GM23248 (cell line): ENCODE data around the gene PML. TPM values are rescaled to one million over a fixed set of nuclear protein-coding genes. Genes with fewer than 3 reads are reported as not detected.

Experiments
- DNase-seq: peaks from one replicate; pipeline ENCODE4 v3.0.0-alpha.2; 2015
- H2AFZ ChIP-seq: fragments of 200-600 bp; sonication (generic); 2 replicates; pipeline ENCODE4 v1.6.1; 2016; ENCODE audit warnings: antibody characterized with exemption
- H3F3A ChIP-seq: fragments of 200-600 bp; sonication (generic); 2 replicates; pipeline ENCODE4 v1.6.1; 2016; ENCODE audit warnings: mild to moderate bottlenecking, antibody characterized with exemption, mixed run types; ENCODE audit not compliant: insufficient read depth
- H3K27ac ChIP-seq: fragments of 200-600 bp; sonication (generic); 2 replicates; pipeline ENCODE4 v1.5.1; 2016; ENCODE audit warnings: mild to moderate bottlenecking
- H3K27me3 ChIP-seq: fragments of 200-600 bp; sonication (generic); replicated peaks from 2 replicates; pipeline ENCODE4 v1.6.1; 2016; ENCODE audit warnings: mild to moderate bottlenecking; ENCODE audit not compliant: insufficient read depth
- H3K36me3 ChIP-seq: fragments of 200-600 bp; sonication (generic); 2 replicates; pipeline ENCODE4 v1.6.1; 2016; ENCODE audit warnings: low read depth, mild to moderate bottlenecking
- H3K4me1 ChIP-seq: fragments of 200-600 bp; sonication (generic); 2 replicates; pipeline ENCODE4 v1.6.1; 2016; ENCODE audit warnings: mild to moderate bottlenecking; ENCODE audit not compliant: insufficient read depth
- H3K4me2 ChIP-seq: fragments of 200-600 bp; sonication (generic); one replicate; pipeline ENCODE4 v1.6.1; 2016; ENCODE audit warnings: mild to moderate bottlenecking; ENCODE audit not compliant: unreplicated experiment
- H3K4me3 ChIP-seq: fragments of 200-600 bp; sonication (generic); 2 replicates; pipeline ENCODE4 v1.5.1; 2016; ENCODE audit warnings: mild to moderate bottlenecking
- H3K79me2 ChIP-seq: fragments of 200-600 bp; sonication (generic); 2 replicates; pipeline ENCODE4 v1.6.1; 2016; ENCODE audit warnings: mild to moderate bottlenecking; ENCODE audit not compliant: insufficient read depth
- H3K9ac ChIP-seq: fragments of 200-600 bp; sonication (generic); 2 replicates; pipeline ENCODE4 v1.6.1; 2016; ENCODE audit warnings: mild to moderate bottlenecking
- H3K9me2 ChIP-seq: fragments of 200-600 bp; sonication (generic); 2 replicates; pipeline ENCODE4 v1.6.1; 2016; ENCODE audit warnings: mixed run types, mild to moderate bottlenecking, moderate library complexity; ENCODE audit not compliant: insufficient read depth
- H3K9me3 ChIP-seq: fragments of 200-600 bp; sonication (generic); one replicate; pipeline ENCODE4 v1.6.1; 2017; ENCODE audit warnings: low read depth
- H4K20me1 ChIP-seq: fragments of 200-600 bp; sonication (generic); 2 replicates; pipeline ENCODE4 v1.6.0; 2016; ENCODE audit not compliant: insufficient read depth
- EZH2 ChIP-seq: fragments of 200-600 bp; sonication (generic); IDR thresholded peaks from 2 replicates; pipeline ENCODE4 v1.6.1; 2018; ENCODE audit warnings: antibody characterized with exemption, mild to moderate bottlenecking; ENCODE audit not compliant: insufficient read depth, poor library complexity, severe bottlenecking
- EZH2phosphoT487 ChIP-seq: fragments of 200-600 bp; sonication (generic); IDR thresholded peaks from 2 replicates; pipeline ENCODE4 v1.6.1; 2018; ENCODE audit warnings: antibody characterized with exemption, moderate library complexity, mild to moderate bottlenecking, low read depth; ENCODE audit not compliant: insufficient read depth
- WGBS, 2 experiments: methylation state at CpG; one replicate each; pipeline ENCODE4 v1.1.6; 2015 to 2017; ENCODE audit warnings: low lambda C conversion rate in 2 of 2, low coverage in 1 of 2; ENCODE audit errors: missing lambda C conversion rate in 2 of 2; 5-methylcytosine and 5-hydroxymethylcytosine counted together
- in situ Hi-C: fragments of 300-500 bp; cut with MboI; formaldehyde crosslinking; loops from 2 replicates; pipeline ENCODE4 v1.15.0; 2020
- polyA plus RNA-seq: library from polyadenylated mRNA; unstranded; fragments of >200 nt; fragmentation: Nextera tagmentation; extraction: Ambion mirVana; gene quantifications from 2 replicates; pipeline ENCODE4 v1.2.1, GENCODE V29; 2016
- total RNA-seq: library from RNA; depleted of rRNA; stranded (reverse); fragments of >200 nt; shearing (Covaris generic); gene quantifications from 2 replicates; pipeline ENCODE4 v1.2.3, GENCODE V29; 2014

Gene PML
- total and polyA plus RNA-seq, 2 experiments from 2014 or later: 52.9 to 74.7 TPM

DNA sequence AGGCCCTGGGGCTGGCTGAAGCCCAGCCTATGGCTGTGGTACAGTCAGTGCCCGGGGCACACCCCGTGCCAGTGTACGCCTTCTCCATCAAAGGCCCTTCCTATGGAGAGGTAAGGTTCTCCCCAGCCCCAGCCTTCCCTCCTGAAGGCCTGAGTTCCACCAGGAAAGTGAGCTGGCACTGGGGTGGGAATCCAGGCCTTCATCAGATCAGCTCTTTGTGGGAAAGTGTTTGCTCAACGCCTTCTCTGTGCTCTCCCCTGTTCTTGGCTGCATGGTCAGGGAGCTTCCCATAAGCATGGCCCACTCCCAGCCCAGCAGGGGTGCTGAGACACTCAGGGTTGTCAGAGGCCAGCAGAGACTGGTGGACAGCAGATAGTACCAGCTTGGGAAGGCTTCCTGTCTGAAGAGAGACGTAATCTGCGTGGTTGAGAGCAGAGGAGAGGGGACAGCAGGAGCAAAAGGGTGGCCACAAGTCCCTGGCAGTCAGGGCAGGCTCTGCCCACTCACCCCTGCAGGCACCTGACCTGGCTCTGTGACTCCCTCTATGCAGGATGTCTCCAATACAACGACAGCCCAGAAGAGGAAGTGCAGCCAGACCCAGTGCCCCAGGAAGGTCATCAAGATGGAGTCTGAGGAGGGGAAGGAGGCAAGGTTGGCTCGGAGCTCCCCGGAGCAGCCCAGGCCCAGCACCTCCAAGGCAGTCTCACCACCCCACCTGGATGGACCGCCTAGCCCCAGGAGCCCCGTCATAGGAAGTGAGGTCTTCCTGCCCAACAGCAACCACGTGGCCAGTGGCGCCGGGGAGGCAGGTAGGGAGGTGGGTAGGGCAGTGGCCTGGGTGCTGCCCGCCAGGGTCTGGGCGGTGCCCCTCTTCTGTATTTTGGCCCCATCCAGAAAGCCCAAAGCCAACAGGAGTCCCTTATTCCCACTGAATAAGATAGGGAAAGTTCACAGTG is 38.4 kb downstream of the PML start:
- no peak for TF ChIP-seq EZH2
- TF ChIP-seq EZH2phosphoT487: no peak
- Histone ChIP-seq H3K79me2 (peaks cover 41% of the 10 kb centered on the region), H3K9me2 (no peaks in the 10 kb centered on the region), H3K4me2 (no peak overlapping the region), H3K9me3 (no peaks in the 10 kb centered on the region), H3K4me3 (no peak overlapping the region), H3F3A (peaks cover 7% of the 10 kb centered on the region; the same call in 1 of the 2 replicates), H4K20me1 (no peaks in the 10 kb centered on the region), H3K27ac (no peak overlapping the region), H3K36me3 (peaks cover 54% of the 10 kb centered on the region), H2AFZ (no peak overlapping the region), H3K27me3 (no peaks in the 10 kb centered on the region), H3K4me1 (no peaks in the 10 kb centered on the region), H3K9ac (no peak overlapping the region)
- no peak for DNase-seq
- 87 to 88% methylated on average over 14 to 15 of the region's 16 CpGs for WGBS, 2 experiments
- in situ Hi-C loops: no loop called here

DNA sequence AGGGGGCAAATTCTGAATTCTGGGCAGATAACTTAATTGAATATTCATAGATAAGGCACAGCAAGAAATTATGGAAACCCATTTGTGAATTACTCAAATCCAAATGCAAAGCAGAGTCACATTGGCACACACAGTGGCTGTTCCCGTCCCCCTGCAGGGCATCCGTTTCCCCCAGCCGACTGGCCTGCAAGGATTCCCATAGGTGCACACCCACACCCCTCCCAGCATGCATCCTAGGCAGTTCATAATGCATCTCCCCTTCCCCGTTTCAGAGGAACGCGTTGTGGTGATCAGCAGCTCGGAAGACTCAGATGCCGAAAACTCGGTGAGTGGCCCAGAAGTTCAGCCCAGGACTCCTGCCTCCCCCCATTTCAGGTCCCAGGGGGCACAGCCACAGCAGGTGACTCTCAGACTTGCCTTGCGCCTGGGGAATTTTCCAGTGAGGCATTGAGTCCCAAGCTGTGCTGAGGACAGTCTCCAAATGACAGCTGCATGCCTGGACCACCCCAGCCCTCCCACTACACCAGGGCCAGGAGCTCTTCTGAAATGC is 39.8 kb downstream of the PML start:
- peaks cover 10% of the 10 kb centered on the region for H3K4me1 ChIP-seq
- WGBS, 2 experiments: 94% methylated on average over 10 of the region's 10 CpGs
- peaks cover 21% of the 10 kb centered on the region for H3F3A ChIP-seq
- H3K27me3 ChIP-seq: no peaks in the 10 kb centered on the region
- in situ Hi-C loops: no loop called here
- H3K9ac ChIP-seq: no peak overlapping the region
- H3K9me3 ChIP-seq: no peaks in the 10 kb centered on the region
- no peak overlapping the region for H3K27ac ChIP-seq
- no peaks in the 10 kb centered on the region for H3K9me2 ChIP-seq
- H4K20me1 ChIP-seq: no peaks in the 10 kb centered on the region
- no peak overlapping the region for H3K4me3 ChIP-seq
- peaks cover 44% of the 10 kb centered on the region; the same call in 1 of the 2 replicates for H3K36me3 ChIP-seq
- no peak overlapping the region for H3K4me2 ChIP-seq
- TF ChIP-seq EZH2phosphoT487: no peak
- TF ChIP-seq EZH2: no peak
- peaks cover 27% of the 10 kb centered on the region for H3K79me2 ChIP-seq
- H2AFZ ChIP-seq: no peak overlapping the region
- DNase-seq: no peak

DNA sequence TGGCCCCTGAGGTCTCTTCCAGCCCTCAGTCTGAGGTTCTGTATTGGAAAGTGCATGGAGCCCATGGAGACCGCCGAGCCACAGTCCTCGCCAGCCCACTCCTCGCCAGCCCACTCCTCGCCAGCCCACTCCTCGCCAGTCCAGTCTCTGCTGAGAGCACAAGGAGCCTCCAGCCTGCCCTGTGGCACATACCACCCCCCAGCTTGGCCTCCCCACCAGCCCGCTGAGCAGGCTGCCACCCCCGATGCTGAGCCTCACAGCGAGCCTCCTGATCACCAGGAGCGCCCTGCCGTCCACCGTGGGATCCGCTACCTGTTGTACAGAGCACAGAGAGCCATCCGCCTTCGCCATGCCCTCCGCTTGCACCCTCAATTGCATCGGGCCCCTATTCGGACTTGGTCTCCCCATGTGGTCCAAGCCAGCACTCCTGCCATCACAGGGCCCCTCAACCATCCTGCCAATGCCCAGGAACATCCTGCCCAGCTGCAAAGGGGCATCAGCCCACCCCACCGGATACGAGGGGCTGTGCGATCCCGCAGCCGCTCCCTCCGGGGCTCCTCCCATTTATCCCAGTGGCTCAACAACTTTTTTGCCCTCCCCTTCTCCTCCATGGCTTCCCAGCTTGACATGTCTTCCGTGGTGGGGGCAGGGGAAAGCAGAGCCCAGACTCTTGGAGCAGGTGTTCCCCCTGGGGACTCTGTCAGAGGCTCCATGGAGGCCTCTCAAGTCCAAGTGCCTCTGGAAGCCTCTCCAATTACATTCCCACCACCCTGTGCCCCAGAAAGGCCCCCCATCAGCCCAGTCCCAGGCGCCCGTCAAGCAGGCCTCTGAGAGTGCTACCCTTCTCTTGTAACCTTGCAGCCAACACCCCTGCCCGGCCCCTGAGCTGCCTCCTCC is 40.9 kb downstream of the PML start:
- no peak overlapping the region for H3K9ac ChIP-seq
- H3K9me2 ChIP-seq: no peaks in the 10 kb centered on the region
- TF ChIP-seq EZH2phosphoT487 (no peak), EZH2 (no peak)
- in situ Hi-C loops: no loop called here
- no peaks in the 10 kb centered on the region for H3K9me3 ChIP-seq
- WGBS, 2 experiments: 91 to 93% methylated on average over 28 of the region's 28 CpGs
- H3K4me1 ChIP-seq: peaks cover 21% of the 10 kb centered on the region
- no peak overlapping the region for H2AFZ ChIP-seq
- peaks cover 17% of the 10 kb centered on the region for H3K79me2 ChIP-seq
- DNase-seq: no peak
- no peak overlapping the region for H3K4me2 ChIP-seq
- peaks cover 32% of the 10 kb centered on the region for H3F3A ChIP-seq
- H3K27me3 ChIP-seq: no peaks in the 10 kb centered on the region
- H3K27ac ChIP-seq: no peak overlapping the region
- peaks cover 38% of the 10 kb centered on the region; the same call in 1 of the 2 replicates for H3K36me3 ChIP-seq
- H4K20me1 ChIP-seq: no peaks in the 10 kb centered on the region
- no peak overlapping the region for H3K4me3 ChIP-seq
